Osteoblast (primary cell): Measurements from ENCODE around the gene TLE4. TPM values are rescaled to one million over a fixed set of nuclear protein-coding genes. Genes with fewer than 3 reads are reported as not detected.
"Not testable (repeated sequence)": the region's sequence is repeated elsewhere in the genome, so short reads cannot be mapped to it uniquely, and the experiment has no call there.

Experiments
- DNase-seq: peaks from one replicate; pipeline ENCODE4 v3.0.0; 2011; ENCODE audit warnings: low spot score, mixed read lengths; ENCODE audit not compliant: insufficient read length; ENCODE audit errors: missing footprints
- H2AFZ ChIP-seq: 2 replicates; pipeline ENCODE4 v1.6.0; 2011; ENCODE audit warnings: mild to moderate bottlenecking, low read length
- H3K27ac ChIP-seq: 2 replicates; pipeline ENCODE4 v1.5.1; 2011; ENCODE audit warnings: mild to moderate bottlenecking, low read depth, low read length, moderate library complexity
- H3K27me3 ChIP-seq: 2 replicates; pipeline ENCODE4 v1.6.0; 2012; ENCODE audit warnings: mild to moderate bottlenecking, control low read depth, inconsistent platforms, low read length, moderate library complexity; ENCODE audit not compliant: insufficient read depth
- H3K36me3 ChIP-seq: 2 replicates; pipeline ENCODE4 v1.5.1; 2011; ENCODE audit warnings: mild to moderate bottlenecking, low read length, control low read depth, moderate library complexity; ENCODE audit not compliant: insufficient read depth
- H3K4me1 ChIP-seq: 2 replicates; pipeline ENCODE4 v1.5.1; 2011; ENCODE audit warnings: mild to moderate bottlenecking, low read length, control low read depth, moderate library complexity; ENCODE audit not compliant: insufficient read depth
- H3K4me2 ChIP-seq: 2 replicates; pipeline ENCODE4 v1.6.0; 2011; ENCODE audit warnings: mild to moderate bottlenecking, low read length; ENCODE audit not compliant: insufficient read depth
- H3K4me3 ChIP-seq: fragments of 200-600 bp; sonication (generic); 3 replicates; pipeline ENCODE4 v1.5.1; 2012; ENCODE audit warnings: mild to moderate bottlenecking, low read length, inconsistent platforms; ENCODE audit not compliant: insufficient read depth
- H3K79me2 ChIP-seq: 2 replicates; pipeline ENCODE4 v1.6.0; 2012; ENCODE audit warnings: mild to moderate bottlenecking, low read length, control low read depth, inconsistent platforms; ENCODE audit not compliant: insufficient read depth
- H3K9me3 ChIP-seq: 2 replicates; pipeline ENCODE4 v1.5.1; 2011; ENCODE audit warnings: low read depth, low read length, control low read depth
- H4K20me1 ChIP-seq: 2 replicates; pipeline ENCODE4 v1.6.0; 2012; ENCODE audit warnings: mild to moderate bottlenecking, low read length, control low read depth; ENCODE audit not compliant: insufficient read depth
- total RNA-seq: library from RNA; depleted of rRNA; stranded (reverse); fragments of >200 nt; gene quantifications from 2 replicates; pipeline ENCODE4 v1.2.3, GENCODE V29; 2012
- TF ChIP-seq, protein P1 (sequence below): IDR thresholded peaks from 2 replicates; pipeline ENCODE4 v1.5.1; 2011; ENCODE audit warnings: mild to moderate bottlenecking, low read depth, low read length, moderate library complexity; ENCODE audit errors: extremely low read depth

Gene TLE4
- total RNA-seq, 1 donor, result 62.2 TPM

GRCh38 chr9:79637177-79637925, 65.6 kb downstream of the TLE4 start:
- Histone ChIP-seq H3K36me3 (no peaks in the 10 kb centered on the region), H3K79me2 (peaks cover 8% of the 10 kb centered on the region), H3K4me1 (no peaks in the 10 kb centered on the region), H3K4me2 (no peak overlapping the region), H4K20me1 (peaks cover 7% of the 10 kb centered on the region), H3K9me3 (no peaks in the 10 kb centered on the region), H3K4me3 (no peak overlapping the region), H3K27ac (no peak overlapping the region), H3K27me3 (no peaks in the 10 kb centered on the region), H2AFZ (no peak overlapping the region)
- no peak for DNase-seq
- TF ChIP-seq, protein P1, sequence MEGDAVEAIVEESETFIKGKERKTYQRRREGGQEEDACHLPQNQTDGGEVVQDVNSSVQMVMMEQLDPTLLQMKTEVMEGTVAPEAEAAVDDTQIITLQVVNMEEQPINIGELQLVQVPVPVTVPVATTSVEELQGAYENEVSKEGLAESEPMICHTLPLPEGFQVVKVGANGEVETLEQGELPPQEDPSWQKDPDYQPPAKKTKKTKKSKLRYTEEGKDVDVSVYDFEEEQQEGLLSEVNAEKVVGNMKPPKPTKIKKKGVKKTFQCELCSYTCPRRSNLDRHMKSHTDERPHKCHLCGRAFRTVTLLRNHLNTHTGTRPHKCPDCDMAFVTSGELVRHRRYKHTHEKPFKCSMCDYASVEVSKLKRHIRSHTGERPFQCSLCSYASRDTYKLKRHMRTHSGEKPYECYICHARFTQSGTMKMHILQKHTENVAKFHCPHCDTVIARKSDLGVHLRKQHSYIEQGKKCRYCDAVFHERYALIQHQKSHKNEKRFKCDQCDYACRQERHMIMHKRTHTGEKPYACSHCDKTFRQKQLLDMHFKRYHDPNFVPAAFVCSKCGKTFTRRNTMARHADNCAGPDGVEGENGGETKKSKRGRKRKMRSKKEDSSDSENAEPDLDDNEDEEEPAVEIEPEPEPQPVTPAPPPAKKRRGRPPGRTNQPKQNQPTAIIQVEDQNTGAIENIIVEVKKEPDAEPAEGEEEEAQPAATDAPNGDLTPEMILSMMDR, result no peak

DNA sequence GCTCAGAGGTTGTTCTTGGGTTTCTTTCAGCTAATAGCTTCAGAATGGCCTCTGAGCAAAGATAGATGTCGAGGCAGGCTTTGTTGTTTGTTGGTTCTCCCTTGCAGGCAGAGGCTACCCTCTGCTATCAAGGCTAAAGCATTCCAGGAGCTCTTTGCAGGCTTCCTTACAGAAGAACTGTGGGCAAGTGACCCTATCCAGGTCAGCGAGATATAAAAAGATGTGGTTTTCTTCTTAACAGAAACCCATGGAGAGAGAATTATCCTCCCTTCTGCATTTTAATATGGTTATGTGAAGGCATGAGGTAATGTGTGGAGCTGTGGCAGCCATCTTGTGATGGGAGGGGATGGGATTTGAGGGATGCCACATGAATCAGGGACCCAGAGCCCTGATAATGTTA, 67.0 kb downstream of the TLE4 start:
- Histone ChIP-seq H4K20me1 (peaks cover 7% of the 10 kb centered on the region), H3K27me3 (no peaks in the 10 kb centered on the region), H3K4me3 (no peak overlapping the region), H3K79me2 (peaks cover 6% of the 10 kb centered on the region), H3K36me3 (no peaks in the 10 kb centered on the region), H3K4me1 (no peaks in the 10 kb centered on the region), H2AFZ (no peak overlapping the region), H3K4me2 (no peak overlapping the region), H3K9me3 (no peaks in the 10 kb centered on the region), H3K27ac (no peak overlapping the region)
- TF ChIP-seq, protein P1, result no peak
- no peak for DNase-seq

DNA sequence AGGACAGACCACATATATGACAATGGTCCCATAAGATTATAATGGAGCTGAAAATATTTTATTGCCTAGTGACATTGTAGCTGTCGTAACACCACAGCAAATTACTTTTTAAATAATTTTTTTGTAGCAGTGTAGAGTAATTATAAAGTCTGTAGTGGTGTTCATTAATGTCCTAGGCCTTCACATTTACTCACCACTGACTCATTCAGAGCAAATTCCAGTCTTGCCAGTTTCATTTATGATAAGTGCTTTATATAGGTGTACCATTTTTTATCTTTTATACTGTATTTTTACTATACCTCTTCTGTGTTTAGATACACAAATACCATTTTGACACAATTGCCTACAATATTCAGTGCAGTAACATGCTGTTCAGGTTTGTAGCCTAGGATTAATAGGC, 67.6 kb downstream of the TLE4 start:
- Histone ChIP-seq H3K4me3 (no peak overlapping the region), H3K4me1 (no peaks in the 10 kb centered on the region), H3K27ac (no peak overlapping the region), H3K79me2 (peaks cover 6% of the 10 kb centered on the region), H2AFZ (no peak overlapping the region), H3K9me3 (no peaks in the 10 kb centered on the region), H3K36me3 (peaks cover 1% of the 10 kb centered on the region), H3K27me3 (no peaks in the 10 kb centered on the region), H4K20me1 (peaks cover 6% of the 10 kb centered on the region), H3K4me2 (no peak overlapping the region)
- DNase-seq, result no peak
- TF ChIP-seq, protein P1, result no peak

DNA sequence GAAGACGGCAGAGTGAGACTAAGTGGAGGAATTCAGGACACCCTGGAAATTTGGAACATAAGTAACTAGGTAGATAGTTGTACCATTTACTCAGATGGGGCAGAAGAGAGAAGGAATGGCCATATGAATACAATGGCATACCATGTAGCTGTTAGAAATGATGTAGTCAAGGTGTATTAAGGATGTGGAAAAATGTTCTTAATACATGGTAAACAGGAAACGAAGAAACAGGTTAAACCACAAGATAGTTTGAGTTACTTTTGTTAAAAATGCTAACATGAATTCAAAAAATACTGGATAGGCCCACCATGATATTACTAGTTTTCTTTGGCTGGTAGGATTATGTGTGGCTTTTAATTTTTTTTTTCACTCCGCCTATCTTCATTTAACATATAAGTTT, 68.3 kb downstream of the TLE4 start:
- not testable (repeated sequence) for H3K27ac ChIP-seq, H3K4me1 ChIP-seq, H4K20me1 ChIP-seq, H3K79me2 ChIP-seq, H2AFZ ChIP-seq, H3K9me3 ChIP-seq, H3K4me3 ChIP-seq, H3K27me3 ChIP-seq, H3K4me2 ChIP-seq, DNase-seq, H3K36me3 ChIP-seq
